Glutamatergic neuron (in vitro differentiated cells): ENCODE measurements around the gene WDSUB1. TPM values are rescaled to one million over a fixed set of nuclear protein-coding genes. Genes with fewer than 3 reads are reported as not detected.

Experiments used
- DNase-seq: peaks from one replicate; pipeline ENCODE4 v3.0.0; 2022
- H3K27ac Mint-ChIP-seq: one replicate; pipeline ENCODE4 v1.8.0; 2020; ENCODE audit warnings: mild to moderate bottlenecking, mixed read lengths, inconsistent platforms; ENCODE audit not compliant: unreplicated experiment
- H3K27me3 Mint-ChIP-seq: one replicate; pipeline ENCODE4 v1.8.0; 2020; ENCODE audit warnings: mild to moderate bottlenecking, moderate library complexity, mixed read lengths, inconsistent platforms; ENCODE audit not compliant: unreplicated experiment
- H3K36me3 Mint-ChIP-seq: one replicate; pipeline ENCODE4 v1.8.0; 2020; ENCODE audit warnings: mild to moderate bottlenecking, mixed read lengths, inconsistent platforms; ENCODE audit not compliant: unreplicated experiment
- H3K4me1 Mint-ChIP-seq: one replicate; pipeline ENCODE4 v1.8.0; 2020; ENCODE audit warnings: mild to moderate bottlenecking, low read depth, mixed read lengths, inconsistent platforms; ENCODE audit not compliant: unreplicated experiment
- H3K4me3 Mint-ChIP-seq: one replicate; pipeline ENCODE4 v1.8.0; 2020; ENCODE audit warnings: mild to moderate bottlenecking, mixed read lengths, inconsistent platforms; ENCODE audit not compliant: unreplicated experiment
- H3K9me3 Mint-ChIP-seq: one replicate; pipeline ENCODE4 v1.8.0; 2020; ENCODE audit warnings: mild to moderate bottlenecking, moderate library complexity, mixed read lengths, inconsistent platforms; ENCODE audit not compliant: unreplicated experiment
- CTCF ChIP-seq: fragments of 200-600 bp; sonication (generic); IDR thresholded peaks from one replicate; pipeline ENCODE4 v1.5.0; 2021; ENCODE audit not compliant: partially characterized antibody, unreplicated experiment
- total RNA-seq: library from RNA; stranded (reverse); fragmentation: NEBNext Ultra II Directional; extraction: Animal tissue kit (Norgen Biotek cat#: 25700); gene quantifications from one replicate; pipeline ENCODE4 v1.2.1, GENCODE V29; 2021; ENCODE audit not compliant: unreplicated experiment

WDSUB1 gene
- total RNA-seq, 1 donor from 2014 or later = 3.7 TPM

- Mint-ChIP-seq H3K27ac (no peak overlapping the region), H3K27me3 (no peaks in the 10 kb centered on the region), H3K4me1 (no peaks in the 10 kb centered on the region), H3K4me3 (no peak overlapping the region), H3K9me3 (peaks cover 3% of the 10 kb centered on the region), H3K36me3 (no peaks in the 10 kb centered on the region)
- no peak for DNase-seq
- no peak for TF ChIP-seq CTCF
Observed at GRCh38 chr2:159290289-159290907, 3.9 kb upstream of the WDSUB1 start.

GRCh38 chr2:159287733-159288132 is 1.2 kb upstream of the WDSUB1 start:
- no peak for DNase-seq
- peaks cover 3% of the 10 kb centered on the region for H3K9me3 Mint-ChIP-seq
- no peaks in the 10 kb centered on the region for H3K27me3 Mint-ChIP-seq
- H3K27ac Mint-ChIP-seq = no peak overlapping the region
- no peak for TF ChIP-seq CTCF
- H3K4me3 Mint-ChIP-seq = peak overlapping the region; percentile 91
- H3K4me1 Mint-ChIP-seq = peaks cover 5% of the 10 kb centered on the region
- no peaks in the 10 kb centered on the region for H3K36me3 Mint-ChIP-seq

- no peak for TF ChIP-seq CTCF
- DNase-seq = peak; percentile 98
- H3K4me1 Mint-ChIP-seq = peaks cover 6% of the 10 kb centered on the region
- H3K27ac Mint-ChIP-seq = peak overlapping the region; percentile 86
- peak overlapping the region; percentile 91 for H3K4me3 Mint-ChIP-seq
- no peaks in the 10 kb centered on the region for H3K36me3 Mint-ChIP-seq
- H3K27me3 Mint-ChIP-seq = no peaks in the 10 kb centered on the region
- H3K9me3 Mint-ChIP-seq = peaks cover 3% of the 10 kb centered on the region
Observed at GRCh38 chr2:159286709-159287441, 372 bp upstream of the WDSUB1 start.

GRCh38 chr2:159285433-159285832 is 1.1 kb downstream of the WDSUB1 start:
- peaks cover 3% of the 10 kb centered on the region for H3K9me3 Mint-ChIP-seq
- no peak for TF ChIP-seq CTCF
- no peaks in the 10 kb centered on the region for H3K36me3 Mint-ChIP-seq
- H3K4me3 Mint-ChIP-seq = peak overlapping the region; percentile 91
- H3K27ac Mint-ChIP-seq = peak overlapping the region; percentile 5
- no peak for DNase-seq
- peaks cover 6% of the 10 kb centered on the region for H3K4me1 Mint-ChIP-seq
- H3K27me3 Mint-ChIP-seq = no peaks in the 10 kb centered on the region

- peaks cover 6% of the 10 kb centered on the region for H3K4me1 Mint-ChIP-seq
- no peak overlapping the region for H3K4me3 Mint-ChIP-seq
- no peak for DNase-seq
- H3K36me3 Mint-ChIP-seq = no peaks in the 10 kb centered on the region
- H3K27ac Mint-ChIP-seq = no peak overlapping the region
- no peaks in the 10 kb centered on the region for H3K27me3 Mint-ChIP-seq
- H3K9me3 Mint-ChIP-seq = peaks cover 3% of the 10 kb centered on the region
- no peak for TF ChIP-seq CTCF
Observed at GRCh38 chr2:159283529-159283928, 3.0 kb downstream of the WDSUB1 start.
